PC-3 (cell line): ENCODE results near the gene MYLK2.

Experiments used
- CTCF ChIP-seq: fragments of 300-600 bp; sonication (generic); conservative IDR thresholded peaks from 2 replicates; pipeline ENCODE4 v1.5.1; 2017; ENCODE audit warnings: antibody characterized with exemption, low read depth, mild to moderate bottlenecking, low read length
- EZH2 ChIP-seq: fragments of 300-600 bp; sonication (generic); IDR thresholded peaks from one replicate; pipeline ENCODE4 v1.6.1; 2017; ENCODE audit warnings: antibody characterized with exemption, mild to moderate bottlenecking, low read length; ENCODE audit not compliant: unreplicated experiment
- EZH2phosphoT487 ChIP-seq: fragments of 300-600 bp; sonication (generic); IDR thresholded peaks from 2 replicates; pipeline ENCODE4 v1.6.1; 2018; ENCODE audit warnings: mild to moderate bottlenecking, antibody characterized with exemption, low read length, borderline replicate concordance

- TF ChIP-seq CTCF: no peak
- no peak for TF ChIP-seq EZH2
- no peak for TF ChIP-seq EZH2phosphoT487
Measured at GRCh38 chr20:31835977-31836852, 17.1 kb downstream of the MYLK2 start.
